ENCODE results near the gene POU2F2. TPM values are rescaled to one million over a fixed set of nuclear protein-coding genes. Genes with fewer than 3 reads are reported as not detected.

The POU2F2 gene
- total and polyA plus RNA-seq, 10 of the 15 experiments (the other 5 are each of a cell fraction or from before 2014, with no cell fraction given) = 4.4 to 62.4 (median 37.9) TPM

DNA sequence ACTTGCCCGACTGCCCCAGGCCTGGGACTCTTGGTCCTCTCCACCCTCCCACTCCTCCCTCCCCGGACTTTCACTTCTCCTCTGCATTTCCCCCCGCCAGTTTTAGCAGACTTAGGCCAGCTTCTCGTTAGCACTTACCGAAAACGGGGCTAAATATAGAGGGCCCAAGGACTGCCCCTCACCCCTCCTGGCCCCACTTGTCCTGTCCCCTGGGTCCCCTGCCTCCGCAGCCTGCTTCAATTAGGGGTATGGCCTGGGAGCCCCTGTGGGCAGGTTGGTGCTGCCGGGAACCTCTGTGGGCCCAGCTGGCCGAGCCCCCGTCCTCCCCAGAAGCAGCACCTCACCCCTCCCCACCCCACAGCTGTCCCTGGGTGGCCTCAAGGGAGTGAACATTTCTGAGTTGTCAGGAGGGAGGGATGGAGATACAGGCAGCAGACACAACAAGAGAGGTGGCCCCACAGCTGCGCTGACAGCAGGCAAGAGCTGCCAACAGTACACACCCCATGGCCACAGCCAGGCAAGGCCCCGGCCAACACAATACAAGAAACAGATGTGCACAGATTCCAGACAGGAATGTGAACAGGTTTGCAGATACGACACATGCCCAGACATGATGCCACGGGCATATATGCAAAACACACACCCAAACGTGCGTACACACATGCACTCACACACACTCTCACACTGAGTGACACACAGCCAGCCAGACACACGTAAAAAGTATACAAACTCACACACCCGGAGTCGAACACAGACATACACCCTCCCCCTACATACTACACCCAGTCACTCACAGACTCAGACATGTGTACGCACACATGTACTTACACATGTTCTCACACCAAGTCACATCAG, 2.6 kb downstream of the POU2F2 start (continued):
- TF ChIP-seq, protein P1, sequence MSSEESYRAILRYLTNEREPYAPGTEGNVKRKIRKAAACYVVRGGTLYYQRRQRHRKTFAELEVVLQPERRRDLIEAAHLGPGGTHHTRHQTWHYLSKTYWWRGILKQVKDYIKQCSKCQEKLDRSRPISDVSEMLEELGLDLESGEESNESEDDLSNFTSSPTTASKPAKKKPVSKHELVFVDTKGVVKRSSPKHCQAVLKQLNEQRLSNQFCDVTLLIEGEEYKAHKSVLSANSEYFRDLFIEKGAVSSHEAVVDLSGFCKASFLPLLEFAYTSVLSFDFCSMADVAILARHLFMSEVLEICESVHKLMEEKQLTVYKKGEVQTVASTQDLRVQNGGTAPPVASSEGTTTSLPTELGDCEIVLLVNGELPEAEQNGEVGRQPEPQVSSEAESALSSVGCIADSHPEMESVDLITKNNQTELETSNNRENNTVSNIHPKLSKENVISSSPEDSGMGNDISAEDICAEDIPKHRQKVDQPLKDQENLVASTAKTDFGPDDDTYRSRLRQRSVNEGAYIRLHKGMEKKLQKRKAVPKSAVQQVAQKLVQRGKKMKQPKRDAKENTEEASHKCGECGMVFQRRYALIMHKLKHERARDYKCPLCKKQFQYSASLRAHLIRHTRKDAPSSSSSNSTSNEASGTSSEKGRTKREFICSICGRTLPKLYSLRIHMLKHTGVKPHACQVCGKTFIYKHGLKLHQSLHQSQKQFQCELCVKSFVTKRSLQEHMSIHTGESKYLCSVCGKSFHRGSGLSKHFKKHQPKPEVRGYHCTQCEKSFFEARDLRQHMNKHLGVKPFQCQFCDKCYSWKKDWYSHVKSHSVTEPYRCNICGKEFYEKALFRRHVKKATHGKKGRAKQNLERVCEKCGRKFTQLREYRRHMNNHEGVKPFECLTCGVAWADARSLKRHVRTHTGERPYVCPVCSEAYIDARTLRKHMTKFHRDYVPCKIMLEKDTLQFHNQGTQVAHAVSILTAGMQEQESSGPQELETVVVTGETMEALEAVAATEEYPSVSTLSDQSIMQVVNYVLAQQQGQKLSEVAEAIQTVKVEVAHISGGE (CRISPR knock-in tag; IDR thresholded peaks at IDR 0.05) = no peak
- TF ChIP-seq CEBPB (IDR thresholded peaks at IDR 0.05; ENCODE audit: borderline replicate concordance in 1 of 2, low read depth in 2 of 2, low read length in 2 of 2) = no peak
- TF ChIP-seq, protein P2, sequence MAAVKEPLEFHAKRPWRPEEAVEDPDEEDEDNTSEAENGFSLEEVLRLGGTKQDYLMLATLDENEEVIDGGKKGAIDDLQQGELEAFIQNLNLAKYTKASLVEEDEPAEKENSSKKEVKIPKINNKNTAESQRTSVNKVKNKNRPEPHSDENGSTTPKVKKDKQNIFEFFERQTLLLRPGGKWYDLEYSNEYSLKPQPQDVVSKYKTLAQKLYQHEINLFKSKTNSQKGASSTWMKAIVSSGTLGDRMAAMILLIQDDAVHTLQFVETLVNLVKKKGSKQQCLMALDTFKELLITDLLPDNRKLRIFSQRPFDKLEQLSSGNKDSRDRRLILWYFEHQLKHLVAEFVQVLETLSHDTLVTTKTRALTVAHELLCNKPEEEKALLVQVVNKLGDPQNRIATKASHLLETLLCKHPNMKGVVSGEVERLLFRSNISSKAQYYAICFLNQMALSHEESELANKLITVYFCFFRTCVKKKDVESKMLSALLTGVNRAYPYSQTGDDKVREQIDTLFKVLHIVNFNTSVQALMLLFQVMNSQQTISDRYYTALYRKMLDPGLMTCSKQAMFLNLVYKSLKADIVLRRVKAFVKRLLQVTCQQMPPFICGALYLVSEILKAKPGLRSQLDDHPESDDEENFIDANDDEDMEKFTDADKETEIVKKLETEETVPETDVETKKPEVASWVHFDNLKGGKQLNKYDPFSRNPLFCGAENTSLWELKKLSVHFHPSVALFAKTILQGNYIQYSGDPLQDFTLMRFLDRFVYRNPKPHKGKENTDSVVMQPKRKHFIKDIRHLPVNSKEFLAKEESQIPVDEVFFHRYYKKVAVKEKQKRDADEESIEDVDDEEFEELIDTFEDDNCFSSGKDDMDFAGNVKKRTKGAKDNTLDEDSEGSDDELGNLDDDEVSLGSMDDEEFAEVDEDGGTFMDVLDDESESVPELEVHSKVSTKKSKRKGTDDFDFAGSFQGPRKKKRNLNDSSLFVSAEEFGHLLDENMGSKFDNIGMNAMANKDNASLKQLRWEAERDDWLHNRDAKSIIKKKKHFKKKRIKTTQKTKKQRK (IDR thresholded peaks at IDR 0.05; ENCODE audit: low read depth, low read length) = no peak
- TF ChIP-seq NR2F1 (conservative IDR thresholded peaks at IDR 0.05) = peak; percentile 88
- peak; percentile 99 for TF ChIP-seq GATAD2B (conservative IDR thresholded peaks at IDR 0.05; ENCODE audit: low read depth)
- peak; percentile 27; the same call in 1 of the 2 replicates for TF ChIP-seq RAD51 (IDR thresholded peaks at IDR 0.05)
- peak; percentile 90; the same call in 1 of the 2 replicates for TF ChIP-seq WRNIP1 (IDR thresholded peaks at IDR 0.05; ENCODE audit: borderline replicate concordance, low read depth, low read length)
- peak in 1 of 2 experiments; percentile 41; a peak in 1 of 3 replicates for TF ChIP-seq EGR1 (IDR thresholded peaks at IDR 0.05; ENCODE audit: borderline replicate concordance in 1 of 2, low read depth in 2 of 2, low read length in 2 of 2)
- peak in 1 of 2 experiments; percentile 49; a peak in 1 of 4 replicates for TF ChIP-seq ETV6 (conservative IDR thresholded peaks at IDR 0.05 in 1 of 2, IDR thresholded peaks at IDR 0.05 in 1 of 2; ENCODE audit: borderline replicate concordance in 1 of 2, low read depth in 1 of 2)
- peak; percentile 97 for TF ChIP-seq STAT3 (IDR thresholded peaks at IDR 0.05; ENCODE audit: low read depth, low read length)
- TF ChIP-seq, protein P3, sequence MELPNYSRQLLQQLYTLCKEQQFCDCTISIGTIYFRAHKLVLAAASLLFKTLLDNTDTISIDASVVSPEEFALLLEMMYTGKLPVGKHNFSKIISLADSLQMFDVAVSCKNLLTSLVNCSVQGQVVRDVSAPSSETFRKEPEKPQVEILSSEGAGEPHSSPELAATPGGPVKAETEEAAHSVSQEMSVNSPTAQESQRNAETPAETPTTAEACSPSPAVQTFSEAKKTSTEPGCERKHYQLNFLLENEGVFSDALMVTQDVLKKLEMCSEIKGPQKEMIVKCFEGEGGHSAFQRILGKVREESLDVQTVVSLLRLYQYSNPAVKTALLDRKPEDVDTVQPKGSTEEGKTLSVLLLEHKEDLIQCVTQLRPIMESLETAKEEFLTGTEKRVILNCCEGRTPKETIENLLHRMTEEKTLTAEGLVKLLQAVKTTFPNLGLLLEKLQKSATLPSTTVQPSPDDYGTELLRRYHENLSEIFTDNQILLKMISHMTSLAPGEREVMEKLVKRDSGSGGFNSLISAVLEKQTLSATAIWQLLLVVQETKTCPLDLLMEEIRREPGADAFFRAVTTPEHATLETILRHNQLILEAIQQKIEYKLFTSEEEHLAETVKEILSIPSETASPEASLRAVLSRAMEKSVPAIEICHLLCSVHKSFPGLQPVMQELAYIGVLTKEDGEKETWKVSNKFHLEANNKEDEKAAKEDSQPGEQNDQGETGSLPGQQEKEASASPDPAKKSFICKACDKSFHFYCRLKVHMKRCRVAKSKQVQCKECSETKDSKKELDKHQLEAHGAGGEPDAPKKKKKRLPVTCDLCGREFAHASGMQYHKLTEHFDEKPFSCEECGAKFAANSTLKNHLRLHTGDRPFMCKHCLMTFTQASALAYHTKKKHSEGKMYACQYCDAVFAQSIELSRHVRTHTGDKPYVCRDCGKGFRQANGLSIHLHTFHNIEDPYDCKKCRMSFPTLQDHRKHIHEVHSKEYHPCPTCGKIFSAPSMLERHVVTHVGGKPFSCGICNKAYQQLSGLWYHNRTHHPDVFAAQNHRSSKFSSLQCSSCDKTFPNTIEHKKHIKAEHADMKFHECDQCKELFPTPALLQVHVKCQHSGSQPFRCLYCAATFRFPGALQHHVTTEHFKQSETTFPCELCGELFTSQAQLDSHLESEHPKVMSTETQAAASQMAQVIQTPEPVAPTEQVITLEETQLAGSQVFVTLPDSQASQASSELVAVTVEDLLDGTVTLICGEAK (IDR thresholded peaks at IDR 0.05; ENCODE audit: borderline replicate concordance) = no peak; the same call in 1 of the 2 replicates

Measured in GM12878 (cell line).